OCI-LY7 (cell line): ENCODE data around the gene PDCD11.

Source experiments
- CTCF ChIP-seq: fragments of 200-600 bp; sonication (generic); conservative IDR thresholded peaks from 2 replicates; pipeline ENCODE4 v1.5.1; 2014; ENCODE audit warnings: mild to moderate bottlenecking, antibody characterized with exemption, low read length, moderate library complexity, mixed read lengths
- EZH2phosphoT487 ChIP-seq: fragments of 200-600 bp; sonication (generic); IDR thresholded peaks from 2 replicates; pipeline ENCODE4 v1.6.1; 2018; ENCODE audit warnings: low read depth, borderline replicate concordance, mild to moderate bottlenecking, mixed run types, antibody characterized with exemption, low read length, moderate library complexity, mixed read lengths

GRCh38 chr10:103353281-103353680, 43.1 kb upstream of the PDCD11 start:
- TF ChIP-seq CTCF: peak; percentile 50; the same call in 1 of the 2 replicates
- no peak for TF ChIP-seq EZH2phosphoT487
